EH (cell line): ENCODE measurements around the gene MTCH2.
"Not testable (repeated sequence)": the region's sequence is repeated elsewhere in the genome, so short reads cannot be mapped to it uniquely, and the experiment has no call there.

Experiments used
- DNase-seq: peaks from one replicate; pipeline ENCODE4 v3.0.0-alpha.2; 2015; ENCODE audit warnings: low read depth

Gene MTCH2

DNA sequence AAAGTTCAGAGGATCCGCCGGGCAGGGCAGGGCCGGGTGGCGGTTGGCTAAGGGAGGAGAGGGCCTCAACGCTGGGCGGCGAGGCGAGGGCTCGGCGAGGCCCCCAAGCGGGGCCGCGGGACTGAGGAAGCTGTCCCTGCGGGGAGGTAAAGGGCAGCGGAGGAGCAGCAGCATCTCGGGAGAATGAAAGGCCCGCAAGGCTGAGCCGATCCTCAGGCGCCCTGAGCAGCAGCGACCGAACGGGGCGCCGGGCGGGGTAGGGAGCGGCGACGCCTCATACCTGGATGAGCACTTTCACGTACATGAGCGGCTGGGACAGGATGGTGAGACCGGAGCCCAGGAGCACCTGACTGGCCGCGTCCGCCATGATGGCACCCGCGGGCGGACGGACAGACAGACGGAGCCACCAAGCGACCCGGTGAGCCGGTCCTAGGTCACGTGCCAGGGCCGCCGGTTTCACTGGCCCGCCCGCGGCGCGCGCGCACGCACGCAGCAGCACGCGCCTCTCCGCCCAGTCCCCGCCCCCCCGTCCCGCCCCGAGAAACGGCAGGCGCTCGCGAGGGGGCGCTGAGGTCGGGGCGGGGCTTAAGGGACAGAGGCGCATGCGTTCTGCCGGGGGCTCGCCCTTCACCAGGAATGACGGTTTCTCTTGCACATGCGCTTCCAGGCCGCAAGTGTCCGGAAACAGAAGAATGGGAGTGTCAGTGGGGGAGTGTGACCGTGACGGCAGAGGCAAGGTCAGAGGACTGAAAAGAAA is at the start of gene MTCH2:
MTCH2 (minus strand) TSS at position 461 of the 757 bp plus-strand sequence; CDS start at position 367, 94 bp downstream.
- DNase-seq: peak; percentile 97

DNA sequence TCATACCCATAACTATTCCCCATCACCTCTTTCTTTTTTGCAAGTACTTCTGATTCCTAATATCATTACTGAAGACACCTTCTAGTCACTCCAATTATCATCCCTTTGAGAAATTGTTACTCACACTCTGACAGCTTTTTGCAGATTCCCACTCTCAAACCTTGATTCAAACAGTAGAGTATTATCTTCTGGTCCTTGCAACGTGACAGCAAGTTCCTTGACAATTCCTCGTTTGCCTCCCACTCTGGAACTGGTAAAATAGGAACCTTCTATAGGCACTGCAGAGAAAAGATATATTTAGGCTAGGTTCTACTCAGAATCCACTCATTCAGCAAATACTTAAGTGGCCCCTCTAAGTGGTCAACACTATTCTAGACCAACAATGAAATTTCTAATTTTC is 49.6 kb upstream of the MTCH2 start:
- DNase-seq: no peak

DNA sequence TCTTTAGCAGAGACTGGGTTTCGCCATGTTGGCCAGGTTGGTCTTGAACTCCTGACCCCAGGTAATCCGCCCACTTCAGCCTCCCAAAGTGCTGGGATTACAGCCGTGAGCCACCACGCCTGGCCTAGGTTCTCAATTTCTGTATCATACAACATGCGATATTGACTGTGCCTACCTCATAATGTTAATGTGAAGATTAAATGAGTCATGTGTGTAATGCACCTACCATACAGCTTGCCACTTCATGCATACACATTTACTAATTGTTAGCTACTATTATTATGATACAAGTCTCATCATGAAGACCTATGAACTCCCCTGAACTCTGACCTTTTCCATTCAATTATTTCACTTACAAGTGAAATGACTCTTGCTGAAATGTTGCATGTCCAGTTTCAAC is 47.1 kb upstream of the MTCH2 start:
- no peak for DNase-seq

DNA sequence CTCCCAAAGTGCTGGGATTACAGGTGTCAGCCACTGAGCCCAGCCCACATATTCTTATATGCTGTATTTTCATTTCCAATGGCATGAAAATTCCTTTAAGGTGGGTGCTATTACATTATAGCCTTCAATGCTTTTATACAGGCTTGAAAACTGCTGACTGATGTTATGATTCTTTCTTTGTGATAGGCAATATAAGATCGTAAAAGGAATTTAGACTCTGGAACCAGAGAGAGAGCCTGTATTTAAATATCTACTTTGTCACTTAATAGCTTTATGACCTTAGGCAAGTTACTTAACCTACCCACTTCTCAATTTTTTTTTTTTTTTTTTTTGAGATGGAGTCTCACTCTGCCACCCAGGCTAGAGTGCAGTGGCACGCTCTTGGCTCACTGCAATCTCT is 46.6 kb upstream of the MTCH2 start:
- no peak for DNase-seq

DNA sequence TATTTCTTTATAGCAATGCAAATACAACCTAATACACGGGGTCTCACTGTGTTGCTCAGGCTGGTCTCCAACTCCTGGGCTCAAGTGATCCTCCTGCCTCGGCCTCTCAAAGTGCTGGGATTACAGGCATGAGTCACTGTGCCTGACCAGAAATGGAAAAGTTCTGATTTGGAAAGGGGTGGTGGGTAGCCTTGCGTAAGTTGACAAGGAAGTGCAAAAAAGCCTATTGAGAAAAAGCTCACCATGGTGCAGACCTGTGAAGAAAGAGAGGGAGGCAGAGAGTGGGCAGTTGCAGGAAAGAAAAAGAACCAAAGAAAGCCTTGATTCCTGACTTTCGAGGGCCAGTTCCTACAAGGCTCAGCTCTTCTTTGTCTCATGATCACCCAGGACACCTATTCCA is 45.8 kb upstream of the MTCH2 start:
- no peak for DNase-seq

DNA sequence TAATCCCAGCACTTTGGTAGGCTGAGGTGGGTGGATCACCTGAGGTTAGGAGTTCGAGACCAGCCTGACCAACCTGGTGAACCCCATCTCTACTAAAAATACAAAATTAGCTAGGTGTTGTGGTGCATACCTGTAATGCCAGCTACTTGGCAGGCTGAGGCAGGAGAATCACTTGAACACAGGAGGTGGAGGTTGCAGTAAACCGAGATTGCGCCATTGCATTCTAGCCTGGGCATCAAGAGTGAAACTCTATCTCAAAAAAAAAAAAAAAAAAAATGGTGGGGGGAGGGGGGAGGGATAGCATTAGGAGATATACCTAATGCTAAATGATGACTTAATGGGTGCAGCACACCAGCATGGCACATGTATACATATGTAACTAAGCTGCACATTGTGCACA is 44.3 kb upstream of the MTCH2 start:
- DNase-seq: not testable (repeated sequence)

DNA sequence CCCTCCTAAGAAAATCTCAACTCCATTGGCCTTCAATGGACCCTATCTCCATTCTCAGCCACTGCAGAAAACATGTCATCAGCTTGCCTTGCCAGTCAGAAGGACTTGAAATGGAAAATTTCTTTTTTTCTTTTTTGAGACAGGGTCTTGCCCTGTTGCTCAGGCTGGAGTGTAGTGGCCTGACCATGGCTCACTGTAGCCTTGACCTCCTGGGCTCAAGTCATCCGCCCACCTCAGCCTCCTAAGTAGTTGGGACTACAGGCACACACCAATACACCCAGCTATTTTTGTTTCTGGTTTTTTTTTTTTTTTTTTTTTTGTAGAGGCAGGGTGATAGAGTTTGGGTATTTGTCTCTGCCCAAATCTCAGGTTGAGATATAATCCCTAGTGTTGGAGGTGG is 43.8 kb upstream of the MTCH2 start:
- no peak for DNase-seq

DNA sequence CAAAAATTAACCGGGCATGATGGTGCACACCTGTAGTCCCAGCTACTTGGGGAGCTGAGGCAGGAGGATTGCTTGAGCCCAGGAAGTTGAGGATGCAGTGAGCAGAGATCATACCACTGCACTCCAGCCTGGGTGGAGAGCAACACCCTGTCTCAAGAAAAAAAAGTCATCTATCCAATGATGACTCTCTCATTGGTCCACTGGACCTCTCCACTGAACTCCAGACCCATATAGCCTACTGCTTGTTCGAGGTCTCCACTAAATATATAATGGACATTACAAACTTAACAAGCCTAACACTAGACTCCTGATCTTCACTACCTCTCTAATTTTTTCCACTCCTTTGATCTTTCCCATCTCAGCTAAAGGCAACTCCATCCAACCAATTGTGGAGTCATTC is 33.5 kb upstream of the MTCH2 start:
- no peak for DNase-seq

DNA sequence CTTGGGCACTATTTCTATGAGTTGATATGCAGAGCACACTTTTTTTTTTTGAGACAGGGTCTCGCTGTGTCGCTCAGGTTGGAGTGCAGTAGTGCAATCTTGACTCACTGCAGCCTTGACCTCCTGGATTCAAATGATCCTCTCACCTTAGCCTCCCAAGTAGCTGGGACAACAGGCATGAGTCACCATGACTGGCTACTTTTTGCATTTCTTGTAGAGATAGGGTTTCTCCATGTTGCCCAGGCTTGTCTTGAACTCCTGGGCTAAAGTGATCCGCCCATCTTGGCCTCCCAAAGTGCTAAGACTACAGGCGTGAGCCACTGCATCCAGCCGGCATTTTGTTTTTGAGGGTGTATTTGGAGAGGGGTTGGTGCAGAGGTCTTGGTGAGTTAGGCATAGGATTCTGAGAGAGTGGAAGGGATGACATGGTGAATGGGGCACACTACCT is 29.9 kb upstream of the MTCH2 start:
- DNase-seq: peak; percentile 6

DNA sequence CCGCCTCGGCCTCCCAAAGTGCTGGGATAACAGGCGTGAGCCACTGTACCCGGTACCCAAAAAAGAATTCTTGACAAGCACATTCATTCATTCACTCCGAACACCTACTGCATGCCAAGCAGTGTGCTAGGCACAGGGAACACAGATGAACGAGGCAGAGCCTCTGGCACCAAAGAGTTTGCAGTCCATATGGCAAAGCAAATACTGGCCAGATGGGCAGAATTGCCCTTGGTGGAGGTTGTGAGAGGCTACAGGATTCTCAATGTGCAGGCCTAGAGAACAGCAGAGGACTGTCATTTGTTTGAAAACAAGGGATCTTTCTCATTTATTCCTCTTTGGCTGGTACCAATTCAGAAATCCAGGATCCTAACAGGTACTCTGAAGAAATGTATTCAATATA is 27.5 kb upstream of the MTCH2 start:
- no peak for DNase-seq

DNA sequence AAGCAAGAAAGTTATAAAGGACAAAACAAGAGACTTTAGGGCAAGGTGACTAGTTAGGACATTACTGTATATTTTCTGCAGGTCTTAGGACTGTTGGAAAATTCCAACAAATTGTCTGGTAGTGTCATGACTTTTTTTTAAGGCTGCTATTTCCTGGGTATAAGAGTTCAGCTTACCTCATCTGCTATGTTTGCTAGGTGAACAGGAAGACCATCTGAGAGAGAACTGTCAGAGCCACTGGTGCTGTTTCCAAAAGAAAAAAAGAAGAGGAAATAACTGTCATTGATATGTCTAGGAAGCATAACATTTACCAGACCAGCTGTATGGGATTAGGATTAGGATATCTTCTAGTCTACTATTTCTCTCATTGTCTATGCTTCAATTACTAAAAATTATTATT is 26.3 kb upstream of the MTCH2 start:
- DNase-seq: no peak

DNA sequence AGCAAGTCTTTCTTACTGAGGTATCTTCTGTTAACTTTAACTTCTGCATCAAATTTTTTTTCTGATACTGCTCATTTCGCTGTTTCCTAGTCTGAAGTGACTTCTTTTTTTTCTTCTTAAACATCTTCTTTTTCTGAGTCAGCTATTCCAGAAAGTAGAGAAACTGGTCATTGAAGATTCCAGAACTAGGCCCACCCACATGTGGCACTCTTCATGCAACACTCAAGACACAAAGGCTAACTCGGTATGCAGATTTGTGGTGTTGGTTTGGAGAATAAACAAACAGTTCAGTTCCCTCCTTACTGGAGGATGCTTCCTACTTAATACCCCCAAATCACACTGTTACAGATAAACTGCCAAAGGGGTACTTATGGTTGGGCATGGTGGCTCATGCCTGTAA is 25.2 kb upstream of the MTCH2 start:
- no peak for DNase-seq

DNA sequence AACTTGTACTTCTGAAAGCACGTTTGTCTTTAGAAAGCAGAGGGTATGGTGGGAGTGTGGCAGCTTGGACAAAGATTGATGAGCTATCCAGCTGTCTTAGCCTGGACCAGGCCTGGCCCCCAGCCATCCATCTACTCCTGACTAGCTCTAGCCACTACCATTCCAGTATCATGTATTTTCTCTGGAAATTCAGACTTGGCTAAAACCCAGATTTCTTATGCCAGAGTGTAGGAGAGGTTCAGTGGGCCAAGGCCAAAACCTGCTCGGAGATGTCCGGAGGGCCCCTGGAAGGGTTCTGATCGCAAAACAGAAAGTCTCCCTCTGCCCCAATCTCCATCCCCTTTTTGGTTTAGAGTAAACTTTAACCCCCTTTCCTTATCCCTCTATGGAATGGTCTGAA is 24.8 kb upstream of the MTCH2 start:
- DNase-seq: no peak

DNA sequence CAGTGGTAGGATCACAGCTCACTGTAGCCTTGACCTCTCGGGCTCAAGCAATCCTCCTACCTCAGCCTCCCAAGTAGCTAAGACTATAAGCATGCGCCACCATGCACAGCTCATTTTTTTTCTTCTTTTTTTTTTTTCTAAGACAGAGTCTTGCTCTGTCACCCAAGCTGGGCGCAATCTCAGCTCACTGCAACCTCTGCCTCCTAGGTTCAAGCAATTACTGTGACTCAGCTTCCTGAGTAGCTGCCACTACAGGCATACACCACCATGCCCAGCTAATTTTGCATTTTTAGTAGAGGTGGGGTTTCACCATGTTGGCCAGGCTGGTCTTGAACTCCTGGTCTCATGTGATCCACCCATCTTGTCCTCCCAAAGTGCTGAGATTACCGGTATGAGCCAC is 22.6 kb upstream of the MTCH2 start:
- DNase-seq: peak; percentile 37

DNA sequence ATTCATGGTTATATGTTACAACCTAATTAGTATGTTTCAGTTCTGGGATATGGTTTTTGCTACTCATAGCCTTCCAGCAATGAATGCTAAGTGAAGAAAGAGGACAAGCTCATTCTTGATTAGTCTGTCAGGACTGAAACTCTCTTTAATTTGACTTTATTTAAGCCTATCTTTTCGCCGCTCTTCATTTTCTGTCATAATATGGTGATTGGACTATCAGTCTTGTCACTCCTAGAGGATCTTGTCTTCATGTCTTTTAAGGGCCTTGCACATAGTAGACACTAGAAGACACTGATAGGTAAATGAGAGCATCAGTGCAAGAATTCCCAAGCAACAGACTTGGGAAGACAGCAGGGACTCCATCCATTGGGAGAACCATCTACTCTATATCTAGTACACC is 18.9 kb upstream of the MTCH2 start:
- DNase-seq: no peak

DNA sequence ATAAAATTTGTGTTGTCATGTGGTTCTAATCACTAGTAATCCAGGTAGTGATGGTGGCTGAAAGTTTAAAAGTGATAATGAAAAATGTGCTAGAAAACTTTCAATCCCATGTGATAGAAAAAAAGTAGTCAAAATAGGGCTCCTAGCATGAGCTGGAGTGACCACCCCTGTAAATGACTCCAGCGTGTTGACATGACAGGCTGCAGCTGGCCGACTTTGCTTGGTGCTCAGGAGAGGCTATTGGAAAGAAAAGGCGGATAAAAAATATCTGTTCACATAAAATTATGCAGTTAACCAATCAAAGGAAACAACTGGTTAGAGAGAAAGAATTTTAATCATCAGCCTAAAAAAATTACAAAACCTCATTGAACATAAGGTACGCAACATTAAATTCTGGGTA is 16.9 kb upstream of the MTCH2 start:
- DNase-seq: no peak

DNA sequence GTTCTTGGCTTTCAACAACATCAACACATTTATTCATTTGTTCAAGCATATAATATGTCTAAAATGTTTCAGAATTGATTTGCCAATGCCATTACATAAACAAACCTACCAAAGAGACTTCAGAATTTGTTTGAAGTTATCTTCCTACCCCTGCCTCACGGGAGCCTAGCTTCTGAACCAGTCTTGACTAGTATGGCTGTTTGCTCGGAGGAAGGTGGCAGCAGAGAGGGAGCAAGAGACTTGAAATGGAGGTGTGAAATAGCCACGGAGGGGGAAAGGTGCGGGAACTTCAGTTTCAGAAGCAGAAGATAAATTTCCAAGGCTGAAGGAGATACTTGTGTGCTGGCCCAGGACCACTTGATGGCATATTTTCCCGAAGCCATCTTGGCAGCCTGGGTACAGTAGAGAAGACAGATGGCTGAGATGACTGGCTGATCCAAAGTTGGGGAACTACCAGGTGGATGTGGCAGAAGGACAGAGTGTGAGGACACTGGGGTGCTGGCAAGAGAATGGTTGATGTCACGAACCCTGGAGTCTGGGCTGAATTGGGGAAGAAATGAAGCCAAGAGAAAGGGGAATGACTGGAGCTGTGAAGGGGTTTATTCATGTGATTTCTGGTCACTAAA is 14.0 kb upstream of the MTCH2 start:
- no peak for DNase-seq

DNA sequence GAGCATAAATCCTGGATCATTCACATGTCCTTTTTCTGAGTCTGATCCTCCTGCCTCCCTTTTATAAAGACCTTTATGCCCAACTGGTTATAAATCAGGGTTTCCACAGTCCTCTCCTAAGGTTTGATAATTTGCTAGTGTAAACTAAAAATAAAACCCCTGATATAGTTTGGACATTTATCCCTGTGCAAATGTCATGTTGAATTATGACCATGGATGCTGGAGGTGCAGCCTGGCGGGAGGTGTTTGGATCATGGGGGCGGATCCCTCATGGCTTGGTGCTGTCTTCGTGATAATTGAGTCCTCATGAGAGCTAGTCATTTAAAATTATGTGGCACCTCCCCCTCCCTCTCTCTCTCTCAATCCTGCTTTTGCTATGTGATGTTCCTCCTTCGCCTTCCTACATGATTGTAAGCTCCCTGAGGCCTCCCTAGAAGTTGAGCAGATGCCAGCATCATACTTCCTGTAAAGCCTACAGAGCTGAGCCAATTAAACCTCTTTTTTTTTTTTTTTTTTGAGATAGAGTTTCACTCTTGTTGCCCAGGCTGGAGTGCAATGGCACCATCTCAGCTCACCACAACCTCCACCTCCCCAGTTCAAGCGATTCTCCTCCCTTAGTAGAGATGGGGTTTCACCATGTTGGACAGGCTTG is 9.6 kb upstream of the MTCH2 start:
- no peak for DNase-seq

DNA sequence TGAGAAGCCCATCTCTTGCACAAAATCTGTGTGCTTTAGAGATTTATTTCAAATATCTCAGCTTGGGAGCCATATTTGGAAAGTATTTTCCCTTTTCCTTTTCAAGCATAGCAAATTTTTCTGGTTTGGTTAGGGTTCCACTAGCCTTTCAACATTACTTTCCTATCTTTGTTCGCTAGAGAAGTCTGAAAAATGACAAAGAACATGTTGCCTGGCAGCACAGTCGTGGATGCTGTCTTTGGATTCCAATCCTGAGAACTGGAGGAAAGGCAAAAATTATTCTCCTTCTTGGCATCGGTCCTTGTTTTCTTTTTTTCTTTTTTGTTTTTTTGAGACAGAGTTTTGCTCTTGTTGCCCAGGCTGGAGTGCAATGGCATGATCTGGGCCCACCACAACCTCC is 6.9 kb upstream of the MTCH2 start:
- no peak for DNase-seq

DNA sequence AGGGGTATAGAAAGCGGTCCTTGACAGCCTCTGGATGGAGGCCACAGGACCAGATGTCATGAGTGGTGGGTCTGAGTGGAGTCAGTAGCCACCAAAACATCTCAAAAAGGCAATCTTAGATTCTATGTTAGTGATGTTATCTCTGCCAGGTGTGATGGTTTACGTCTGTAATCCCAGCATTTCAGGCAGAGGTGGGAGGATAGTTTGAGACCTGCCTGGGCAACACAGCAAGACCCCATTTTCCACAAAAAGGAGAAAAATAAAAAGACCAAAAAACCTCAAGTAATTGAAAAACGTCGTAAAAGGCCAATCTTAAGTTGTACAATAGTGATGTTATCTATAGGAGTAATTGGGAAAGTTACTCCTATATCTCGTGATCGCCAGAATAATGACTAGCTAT is 3.7 kb upstream of the MTCH2 start:
- DNase-seq: no peak

DNA sequence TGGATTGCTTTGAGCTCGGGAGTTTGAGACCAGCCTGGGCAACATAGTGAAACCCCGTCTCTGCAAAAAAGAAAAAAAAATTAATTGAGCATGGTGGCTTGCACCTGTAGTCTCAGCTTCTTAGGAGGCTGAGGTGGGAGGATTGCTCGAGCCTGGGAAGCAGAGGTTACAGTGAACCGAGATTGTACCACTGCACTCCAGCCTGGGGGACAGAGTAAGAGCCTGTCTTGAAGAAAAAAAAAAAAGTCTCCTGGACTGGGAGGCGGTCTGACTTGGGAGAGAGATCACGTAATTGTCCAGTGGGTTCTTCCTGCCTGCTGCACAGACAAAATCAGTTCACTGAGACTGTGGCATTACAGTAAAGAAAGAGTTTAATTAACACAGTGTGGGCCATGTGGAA is 3.1 kb upstream of the MTCH2 start:
- DNase-seq: no peak

DNA sequence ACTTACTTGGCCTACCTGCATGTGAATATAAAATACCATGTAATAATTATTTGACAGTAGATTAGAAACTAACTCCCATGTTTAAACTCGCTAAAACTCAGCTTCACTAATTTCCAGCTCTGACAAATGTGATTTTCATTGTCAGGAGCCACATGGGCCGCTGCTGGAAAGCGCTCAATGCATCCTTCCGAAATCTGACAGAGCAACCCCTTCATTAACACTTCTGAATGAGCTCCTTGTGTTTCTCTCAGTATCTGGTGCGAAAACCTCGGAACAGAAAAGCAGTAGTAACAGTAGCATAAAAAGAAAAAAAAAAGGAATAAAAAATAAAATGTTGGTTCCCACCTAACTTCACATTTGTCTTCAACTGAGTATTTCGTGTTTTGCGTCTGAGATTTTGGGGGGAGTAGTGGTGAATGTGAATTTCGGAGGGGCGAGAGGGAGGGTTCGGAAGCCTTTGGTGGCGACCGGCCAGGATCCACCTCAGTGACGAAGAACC is 710 bp downstream of the MTCH2 start:
- DNase-seq: peak; percentile 19

DNA sequence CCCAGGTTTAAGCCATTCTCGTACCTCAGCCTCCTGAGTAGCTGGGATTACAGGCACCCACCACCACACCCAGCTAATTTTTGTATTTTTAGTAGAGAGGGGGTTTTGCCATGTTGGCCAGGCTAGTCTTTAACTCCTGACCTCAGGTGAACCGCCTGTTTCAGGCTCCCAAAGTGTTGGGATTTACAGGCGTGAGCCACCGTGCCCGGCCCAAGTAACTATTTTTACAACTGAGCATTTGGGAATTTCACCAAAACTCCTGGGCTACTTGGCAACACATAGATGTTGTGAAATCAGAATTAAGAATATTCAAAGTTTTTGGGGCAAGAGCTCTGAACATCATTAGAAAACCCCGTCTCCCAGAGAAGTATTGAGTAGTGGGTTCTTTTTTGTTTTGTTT is 1.9 kb downstream of the MTCH2 start:
- DNase-seq: not testable (repeated sequence)
